GM19043 (cell line): ENCODE measurements around the gene HAVCR1.
A peak's percentile ranks its signal among the peaks of the same experiment; 100 is the strongest.
"Not testable (repeated sequence)": the region's sequence is repeated elsewhere in the genome, so short reads cannot be mapped to it uniquely, and the experiment has no call there.

Experiments
- ATAC-seq: cut with Tn5 transposase; IDR thresholded peaks from one replicate; pipeline ENCODE4 v1.9.1; 2021; ENCODE audit warnings: low read depth; ENCODE audit not compliant: unreplicated experiment

The HAVCR1 gene

GRCh38 chr5:157059093-157059539 is at the start of gene HAVCR1:
HAVCR1 (minus strand) TSS chr5:157059116; CDS start chr5:157057943, 1,173 bp downstream.
- peak; percentile 74 for ATAC-seq

GRCh38 chr5:157107508-157107907 is 48.6 kb upstream of the HAVCR1 start:
- ATAC-seq, result no peak

- ATAC-seq, result no peak
Observed at GRCh38 chr5:157106630-157107461, 47.9 kb upstream of the HAVCR1 start.

- no peak for ATAC-seq
Observed at GRCh38 chr5:157100140-157100679, 41.3 kb upstream of the HAVCR1 start.

- peak; percentile 65 for ATAC-seq
Observed at GRCh38 chr5:157088342-157088990, 29.6 kb upstream of the HAVCR1 start.

GRCh38 chr5:157086751-157087359 is 27.9 kb upstream of the HAVCR1 start:
- ATAC-seq, result no peak

GRCh38 chr5:157085930-157086329 is 27.0 kb upstream of the HAVCR1 start:
- ATAC-seq, result no peak

- no peak for ATAC-seq
Observed at GRCh38 chr5:157080286-157080685, 21.4 kb upstream of the HAVCR1 start.

- ATAC-seq, result no peak
Observed at GRCh38 chr5:157076558-157076957, 17.6 kb upstream of the HAVCR1 start.

GRCh38 chr5:157072508-157072907 is 13.6 kb upstream of the HAVCR1 start:
- ATAC-seq, result no peak

- no peak for ATAC-seq
Observed at GRCh38 chr5:157069949-157070348, 11.0 kb upstream of the HAVCR1 start.

GRCh38 chr5:157068785-157069184 is 9.9 kb upstream of the HAVCR1 start:
- ATAC-seq, result no peak

GRCh38 chr5:157068339-157068738 is 9.4 kb upstream of the HAVCR1 start:
- no peak for ATAC-seq

GRCh38 chr5:157067005-157067404 is 8.1 kb upstream of the HAVCR1 start:
- ATAC-seq, result no peak

- no peak for ATAC-seq
Observed at GRCh38 chr5:157066080-157066479, 7.2 kb upstream of the HAVCR1 start.

GRCh38 chr5:157063776-157064430 is 5.0 kb upstream of the HAVCR1 start:
- ATAC-seq, result no peak

- ATAC-seq, result no peak
Observed at GRCh38 chr5:157059891-157060290, 975 bp upstream of the HAVCR1 start.

- ATAC-seq, result no peak
Observed at GRCh38 chr5:157057459-157058370, 1.2 kb downstream of the HAVCR1 start.

- not testable (repeated sequence) for ATAC-seq
Observed at GRCh38 chr5:157056848-157057247, 2.1 kb downstream of the HAVCR1 start.
